ENCODE measurements around the gene SS18. TPM values are rescaled to one million over a fixed set of nuclear protein-coding genes. Genes with fewer than 3 reads are reported as not detected.
"Not testable (repeated sequence)": the region's sequence is repeated elsewhere in the genome, so short reads cannot be mapped to it uniquely, and the experiment has no call there.

The SS18 gene
- total RNA-seq: 100 to 1,000 TPM in 1 of 2 donors, 10 to 100 TPM in 1; 94.7 to 158 TPM

GRCh38 chr18:26090130-26091046, at the start of gene SS18:
Gene SS18, minus strand, starts transcription at chr18:26090613. Its CDS starts 44 bp downstream, at chr18:26090569.
- peak; percentile 92 for DNase-seq (ENCODE audit: low spot score)
- Histone ChIP-seq H3K4me3 (peak within 1 kb of the TSS; percentile 73 to 78), H3K36me3 (no peaks in the 10 kb centered on the region), H3K9me3 (no peaks in the 10 kb centered on the region), H3K27ac (peak within 1 kb of the TSS; percentile 92 to 94), H3K4me1 (replicated peaks) (no peaks in the 10 kb centered on the region), H3K27me3 (replicated peaks; ENCODE audit: insufficient read depth) (no peaks in the 10 kb centered on the region)
- intact Hi-C loops (cut with DNase I): loop anchor here (2.0 kb wide), 1 partner anchor 136 kb away; the partner anchor contains the start of gene TAF4B
- 1% methylated on average over 67 of the region's 89 CpGs for WGBS
- peak; percentile 74 for TF ChIP-seq POLR2AphosphoS5 (IDR thresholded peaks at IDR 0.05)
- no peak for TF ChIP-seq CTCF (IDR thresholded peaks at IDR 0.05)
- peak; percentile 43 for TF ChIP-seq POLR2A (IDR thresholded peaks at IDR 0.05)

- 56% methylated on average over 1 of the region's 1 CpG for WGBS
- Histone ChIP-seq H3K9me3 (no peaks in the 10 kb centered on the region), H3K36me3 (no peaks in the 10 kb centered on the region), H3K4me3 (no peak overlapping the region), H3K4me1 (replicated peaks) (no peaks in the 10 kb centered on the region), H3K27me3 (replicated peaks; ENCODE audit: insufficient read depth) (no peaks in the 10 kb centered on the region), H3K27ac (no peak overlapping the region)
- TF ChIP-seq POLR2AphosphoS5 (IDR thresholded peaks at IDR 0.05) (no peak), POLR2A (IDR thresholded peaks at IDR 0.05) (no peak)
- intact Hi-C loops (cut with DNase I): no loop called here
- no peak for DNase-seq (ENCODE audit: low spot score)
Observed at GRCh38 chr18:26135548-26135947, 45.1 kb upstream of the SS18 start.

GRCh38 chr18:26134107-26134506, 43.7 kb upstream of the SS18 start:
- no peaks in the 10 kb centered on the region for H3K27me3 ChIP-seq (replicated peaks; ENCODE audit: insufficient read depth)
- no peak for TF ChIP-seq POLR2AphosphoS5 (IDR thresholded peaks at IDR 0.05)
- TF ChIP-seq CTCF (IDR thresholded peaks at IDR 0.05): no peak
- TF ChIP-seq POLR2A (IDR thresholded peaks at IDR 0.05): no peak
- H3K4me3 ChIP-seq: no peak overlapping the region
- no peaks in the 10 kb centered on the region for H3K4me1 ChIP-seq (replicated peaks)
- intact Hi-C loops (cut with DNase I): no loop called here
- H3K9me3 ChIP-seq: no peaks in the 10 kb centered on the region
- no peaks in the 10 kb centered on the region for H3K36me3 ChIP-seq
- no peak for DNase-seq (ENCODE audit: low spot score)
- no peak overlapping the region for H3K27ac ChIP-seq
- WGBS: 96% methylated on average over 6 of the region's 6 CpGs

- no peaks in the 10 kb centered on the region for H3K27me3 ChIP-seq (replicated peaks; ENCODE audit: insufficient read depth)
- no peak for DNase-seq (ENCODE audit: low spot score)
- H3K4me3 ChIP-seq: no peak within 1 kb of the TSS
- H3K27ac ChIP-seq: no peak within 1 kb of the TSS
- 83% methylated on average over 31 of the region's 31 CpGs for WGBS
- H3K4me1 ChIP-seq (replicated peaks): no peaks in the 10 kb centered on the region
- H3K36me3 ChIP-seq: no peaks in the 10 kb centered on the region
- intact Hi-C loops (cut with DNase I): no loop called here
- TF ChIP-seq POLR2AphosphoS5 (IDR thresholded peaks at IDR 0.05): no peak
- TF ChIP-seq CTCF (IDR thresholded peaks at IDR 0.05): no peak
- TF ChIP-seq POLR2A (IDR thresholded peaks at IDR 0.05): no peak
- no peaks in the 10 kb centered on the region for H3K9me3 ChIP-seq
Observed at GRCh38 chr18:26133652-26134051, 43.2 kb upstream of the SS18 start, which contains the start of gene PSMA8. Gene PSMA8, plus strand, starts transcription at chr18:26133869. Its CDS starts 97 bp downstream, at chr18:26133966.

- H3K9me3 ChIP-seq; intact Hi-C loops (cut with DNase I); H3K4me3 ChIP-seq; H3K4me1 ChIP-seq (replicated peaks); H3K27ac ChIP-seq; DNase-seq (ENCODE audit: low spot score); H3K36me3 ChIP-seq; H3K27me3 ChIP-seq (replicated peaks; ENCODE audit: insufficient read depth): not testable (repeated sequence)
- WGBS: 83% methylated on average over 2 of the region's 2 CpGs
Observed at GRCh38 chr18:26128192-26128591, 37.8 kb upstream of the SS18 start.
